ENCODE measurements around the gene OR10A6.

The OR10A6 gene

GRCh38 chr11:7964261-7964660, 33.2 kb upstream of the OR10A6 start:
- Mint-ChIP-seq H3K27me3 (ENCODE audit: low read depth, poor library complexity) (no peaks in the 10 kb centered on the region), H3K36me3 (ENCODE audit: low read depth) (no peaks in the 10 kb centered on the region), H3K9me3 (peaks cover 6% of the 10 kb centered on the region), H3K4me1 (no peaks in the 10 kb centered on the region), H3K27ac (no peak overlapping the region), H3K4me3 (no peak overlapping the region)
- DNase-seq: no peak
- TF ChIP-seq CTCF (IDR thresholded peaks at IDR 0.05): no peak

GRCh38 chr11:7955191-7955590, 24.1 kb upstream of the OR10A6 start:
- TF ChIP-seq CTCF (IDR thresholded peaks at IDR 0.05): no peak
- no peaks in the 10 kb centered on the region for H3K4me1 Mint-ChIP-seq
- H3K27me3 Mint-ChIP-seq (ENCODE audit: low read depth, poor library complexity): peaks cover 3% of the 10 kb centered on the region
- H3K4me3 Mint-ChIP-seq: no peak overlapping the region
- H3K27ac Mint-ChIP-seq: no peak overlapping the region
- peaks cover 14% of the 10 kb centered on the region for H3K9me3 Mint-ChIP-seq
- DNase-seq: no peak
- no peaks in the 10 kb centered on the region for H3K36me3 Mint-ChIP-seq (ENCODE audit: low read depth)

- Mint-ChIP-seq H3K27ac (no peak overlapping the region), H3K9me3 (no peaks in the 10 kb centered on the region), H3K4me3 (no peak overlapping the region), H3K27me3 (ENCODE audit: low read depth, poor library complexity) (peaks cover 7% of the 10 kb centered on the region), H3K4me1 (no peaks in the 10 kb centered on the region), H3K36me3 (ENCODE audit: low read depth) (no peaks in the 10 kb centered on the region)
- DNase-seq: no peak
- TF ChIP-seq CTCF (IDR thresholded peaks at IDR 0.05): no peak
Measured at GRCh38 chr11:7949934-7950333, 18.9 kb upstream of the OR10A6 start.

- Mint-ChIP-seq H3K4me3 (no peak overlapping the region), H3K9me3 (peaks cover 22% of the 10 kb centered on the region), H3K36me3 (ENCODE audit: low read depth) (peaks cover 5% of the 10 kb centered on the region), H3K4me1 (no peaks in the 10 kb centered on the region), H3K27ac (no peak overlapping the region), H3K27me3 (ENCODE audit: low read depth, poor library complexity) (peaks cover 10% of the 10 kb centered on the region)
- no peak for DNase-seq
- TF ChIP-seq CTCF (IDR thresholded peaks at IDR 0.05): no peak
Measured at GRCh38 chr11:7944123-7944522, 13.1 kb upstream of the OR10A6 start.

- Mint-ChIP-seq H3K27ac (no peak within 1 kb of the TSS), H3K4me1 (no peaks in the 10 kb centered on the region), H3K4me3 (no peak within 1 kb of the TSS), H3K9me3 (peaks cover 22% of the 10 kb centered on the region), H3K27me3 (ENCODE audit: low read depth, poor library complexity) (peaks cover 7% of the 10 kb centered on the region), H3K36me3 (ENCODE audit: low read depth) (peaks cover 5% of the 10 kb centered on the region)
- TF ChIP-seq CTCF (IDR thresholded peaks at IDR 0.05): no peak
- no peak for DNase-seq
Measured at GRCh38 chr11:7941608-7942007, 10.5 kb upstream of the OR10A6 start, which contains the start of gene OR10A3. Gene OR10A3, minus strand, starts transcription at chr11:7941708. Its CDS starts 2,188 bp downstream, at chr11:7939520.

GRCh38 chr11:7941146-7941545, 10.1 kb upstream of the OR10A6 start:
- TF ChIP-seq CTCF (IDR thresholded peaks at IDR 0.05): no peak
- Mint-ChIP-seq H3K36me3 (ENCODE audit: low read depth) (peaks cover 5% of the 10 kb centered on the region), H3K9me3 (peaks cover 22% of the 10 kb centered on the region), H3K4me3 (no peak overlapping the region), H3K27me3 (ENCODE audit: low read depth, poor library complexity) (peaks cover 7% of the 10 kb centered on the region), H3K4me1 (no peaks in the 10 kb centered on the region), H3K27ac (no peak overlapping the region)
- no peak for DNase-seq
